Endothelial cell of umbilical vein (primary cell): ENCODE data around the gene PRKCQ. TPM values are rescaled to one million over a fixed set of nuclear protein-coding genes. Genes with fewer than 3 reads are reported as not detected.

Experiments used
- BruUV-seq: library from RNA; stranded (reverse); fragments of 400-500 nt; replicated peaks from 2 replicates; lab custom pipeline; 2021; lab: Mats Ljungman, UMichigan
- CTCF ChIA-PET: fragments of 300-600, 350-600 bp; sonication (Branson Sonifier 250); formaldehyde crosslinking; loops from one replicate; lab custom pipeline; 2021; ENCODE audit warnings: antibody characterized with exemption, inconsistent platforms; lab: Charles Lee
- POLR2A ChIA-PET: fragments of 300-600, 350-600 bp; sonication (Branson Sonifier 250); formaldehyde crosslinking; loops from one replicate; lab custom pipeline; 2021; ENCODE audit warnings: antibody characterized with exemption, inconsistent platforms; lab: Charles Lee
- DNase-seq: peaks from one replicate; pipeline ENCODE4 v3.0.0-alpha.2; 2011; ENCODE audit warnings: low read depth, low spot score
- FAIRE-seq: peaks from 2 replicates; lab custom pipeline; 2011; peaks lifted over from hg19 to GRCh38; lab: Jason Lieb, UNC
- H2AFZ ChIP-seq: 2 replicates; pipeline ENCODE4 v1.6.0; 2012; ENCODE audit warnings: low read depth, low read length, control low read depth, inconsistent platforms
- H3K27ac ChIP-seq: 2 replicates; pipeline ENCODE4 v1.5.1; 2011; ENCODE audit warnings: low read depth, mild to moderate bottlenecking, control low read depth, low read length, moderate library complexity; ENCODE audit not compliant: insufficient read depth
- H3K27me3 ChIP-seq, 2 experiments: 2 replicates each; pipeline versions ENCODE4 v1.6.0 to v1.6.1; 2011; ENCODE audit warnings: low read length in 2 of 2, mixed read lengths in 1 of 2; ENCODE audit not compliant: control insufficient read depth in 2 of 2, insufficient read depth in 2 of 2
- H3K36me3 ChIP-seq, 2 experiments: 2 replicates in 1 of 2; 3 replicates in 1 of 2; pipeline ENCODE4 v1.5.1; 2011; ENCODE audit warnings: low read length in 2 of 2, mild to moderate bottlenecking in 1 of 2, moderate library complexity in 1 of 2; ENCODE audit not compliant: control insufficient read depth in 2 of 2, insufficient read depth in 2 of 2; ENCODE audit errors: extremely low read depth in 1 of 2
- H3K4me1 ChIP-seq: 3 replicates; pipeline ENCODE4 v1.5.1; 2011; ENCODE audit warnings: mild to moderate bottlenecking, low read length; ENCODE audit not compliant: control insufficient read depth, insufficient read depth; ENCODE audit errors: extremely low read depth
- H3K4me2 ChIP-seq: 2 replicates; pipeline ENCODE4 v1.6.1; 2011; ENCODE audit warnings: low read length, control low read depth, mixed read lengths; ENCODE audit not compliant: insufficient read depth
- H3K4me3 ChIP-seq, 3 experiments: fragments of 200-600 bp in 1 of 3; sonication (generic), shearing (Covaris generic) in 1 of 3; replicated peaks in 1 of 3; 2 replicates each; pipeline ENCODE4 v1.5.1; 2011 to 2016; ENCODE audit warnings: control low read depth in 3 of 3, low read length in 3 of 3, mild to moderate bottlenecking in 2 of 3, inconsistent platforms in 1 of 3, low read depth in 1 of 3, moderate library complexity in 1 of 3; ENCODE audit not compliant: insufficient read depth in 1 of 3
- H3K79me2 ChIP-seq: 2 replicates; pipeline ENCODE4 v1.6.0; 2012; ENCODE audit warnings: low read length, inconsistent platforms; ENCODE audit not compliant: control insufficient read depth, insufficient read depth
- H3K9ac ChIP-seq: replicated peaks from 2 replicates; pipeline ENCODE3; 2011; ENCODE audit warnings: low read length, control low read depth; ENCODE audit not compliant: insufficient read depth; ENCODE audit errors: extremely low read depth
- H3K9me1 ChIP-seq: replicated peaks from 3 replicates; pipeline ENCODE4 v1.6.0; 2011; ENCODE audit warnings: mild to moderate bottlenecking, low read length; ENCODE audit not compliant: control insufficient read depth, insufficient read depth; ENCODE audit errors: extremely low read depth
- H3K9me3 ChIP-seq: replicated peaks from 2 replicates; pipeline ENCODE4 v1.5.1; 2012; ENCODE audit warnings: low read length, inconsistent platforms; ENCODE audit not compliant: control insufficient read depth, insufficient read depth
- H4K20me1 ChIP-seq: replicated peaks from 2 replicates; pipeline ENCODE3; 2011; ENCODE audit warnings: mild to moderate bottlenecking, low read length; ENCODE audit not compliant: control insufficient read depth, insufficient read depth; ENCODE audit errors: extremely low read depth
- CTCF ChIP-seq, 2 donors: IDR thresholded peaks; 1 replicate in 1 of 2; 2 replicates in 1 of 2; pipeline ENCODE4 v1.5.1; 2011; ENCODE audit warnings: low read length in 2 of 2, mild to moderate bottlenecking in 2 of 2, moderate library complexity in 2 of 2, control low read depth in 1 of 2, inconsistent platforms in 1 of 2, low read depth in 1 of 2; ENCODE audit not compliant: insufficient read depth in 1 of 2; ENCODE audit errors: extremely low read depth in 1 of 2
- EZH2 ChIP-seq: IDR thresholded peaks from 2 replicates; pipeline ENCODE4 v1.6.1; 2012; ENCODE audit warnings: borderline replicate concordance, low read depth, mild to moderate bottlenecking, moderate library complexity, low read length, inconsistent platforms; ENCODE audit not compliant: severe bottlenecking
- FOS ChIP-seq: IDR thresholded peaks from 2 replicates; pipeline ENCODE4 v1.6.1; 2011; ENCODE audit warnings: mild to moderate bottlenecking, low read length, moderate library complexity, borderline replicate concordance; ENCODE audit not compliant: insufficient read depth
- GATA2 ChIP-seq: IDR thresholded peaks from 2 replicates; pipeline ENCODE4 v1.7.0; 2011; ENCODE audit warnings: low read depth, mild to moderate bottlenecking, moderate library complexity, mixed read lengths, low read length; ENCODE audit not compliant: insufficient read length, insufficient read depth
- JUN ChIP-seq: IDR thresholded peaks from 2 replicates; pipeline ENCODE4 v1.6.1; 2011; ENCODE audit warnings: borderline replicate concordance, low read depth; ENCODE audit not compliant: insufficient read length, insufficient read depth
- MAX ChIP-seq: IDR thresholded peaks from 2 replicates; pipeline ENCODE4 v1.6.1; 2011; ENCODE audit not compliant: insufficient read depth, insufficient read length
- MYC ChIP-seq: IDR thresholded peaks from one replicate; pipeline ENCODE4 v1.6.1; 2011; ENCODE audit warnings: mild to moderate bottlenecking, low read depth, low read length
- POLR2A ChIP-seq: IDR thresholded peaks from 2 replicates; pipeline ENCODE4 v1.6.1; 2012; ENCODE audit warnings: low read depth, mild to moderate bottlenecking, control low read depth, low read length
- POLR2AphosphoS5 ChIP-seq: IDR thresholded peaks from 2 replicates; pipeline ENCODE4 v1.6.1; 2012; ENCODE audit warnings: low read depth, mild to moderate bottlenecking, control low read depth, low read length, moderate library complexity; ENCODE audit not compliant: insufficient read depth
- dilution Hi-C: fragments of 300-500 bp; cut with MboI; formaldehyde crosslinking; loops from one replicate; pipeline ENCODE4 v1.15.0; 2019; ENCODE audit warnings: low sequenced_read_pairs; ENCODE audit not compliant: extremely low pct_ligation_motif_present
- intact Hi-C: fragments of 100-400 bp; cut with micrococcal nuclease; formaldehyde crosslinking; loops from one replicate; pipeline ENCODE4 v1.10.0; 2022
- polyA plus RNA-seq, 4 experiments: library from polyadenylated mRNA; depleted of rRNA in 3 of 4; stranded (reverse) in 3 of 4; unstranded in 1 of 4; fragments of >200 nt; gene quantifications; 2 replicates each; pipeline versions ENCODE4 v1.2.1 to v1.2.3, GENCODE V29; 2011 to 2012; ENCODE audit warnings: missing spikeins in 1 of 4
- total RNA-seq: library from RNA; stranded (reverse); gene quantifications from 2 replicates; pipeline ENCODE4 v1.2.3, GENCODE V29; 2021

PRKCQ gene
- total and polyA plus RNA-seq, 2 donors (not counting 3 experiments of a cell fraction or from before 2014, with no cell fraction given): 0.32 to 0.55 TPM

GRCh38 chr10:6458814-6459213, 121.3 kb downstream of the PRKCQ start:
- no TSS peak for BruUV-seq
- Histone ChIP-seq H3K36me3 (no peaks in the 10 kb centered on the region), H3K79me2 (no peaks in the 10 kb centered on the region), H3K9ac (no peak overlapping the region), H4K20me1 (no peaks in the 10 kb centered on the region), H3K4me1 (no peaks in the 10 kb centered on the region), H2AFZ (no peak overlapping the region), H3K4me2 (no peak overlapping the region), H3K9me3 (no peaks in the 10 kb centered on the region), H3K9me1 (no peaks in the 10 kb centered on the region), H3K27me3 (no peaks in the 10 kb centered on the region), H3K4me3 (no peak overlapping the region), H3K27ac (no peak overlapping the region)
- ChIA-PET CTCF (no interaction called here), POLR2A (no interaction called here)
- no peak for FAIRE-seq
- TF ChIP-seq FOS (no peak), GATA2 (no peak), MYC (no peak), CTCF (IDR thresholded peaks at IDR 0.05; ENCODE audit: extremely low read depth in 1 of 2, insufficient read depth in 1 of 2, low read depth in 1 of 2, low read length in 2 of 2) (no peak), EZH2 (no peak), POLR2A (no peak), POLR2AphosphoS5 (no peak), JUN (no peak), MAX (no peak)
- dilution Hi-C loops (no loop called here), intact Hi-C loops (no loop called here)
- no peak for DNase-seq
